Bronchial epithelial cell (primary cell): Measurements from ENCODE around the gene ECE1. TPM values are rescaled to one million over a fixed set of nuclear protein-coding genes. Genes with fewer than 3 reads are reported as not detected.
"Not testable (repeated sequence)": the region's sequence is repeated elsewhere in the genome, so short reads cannot be mapped to it uniquely, and the experiment has no call there.

ENCODE experiments used
- DNase-seq: peaks from one replicate; pipeline ENCODE4 v3.0.0-alpha.2; 2010; ENCODE audit warnings: low read depth
- FAIRE-seq: peaks from 2 replicates; lab custom pipeline; 2011; peaks lifted over from hg19 to GRCh38; lab: Jason Lieb, UNC
- H3K27me3 ChIP-seq: 2 replicates; pipeline ENCODE4 v1.5.1; 2011; ENCODE audit warnings: low read length; ENCODE audit not compliant: control insufficient read depth, insufficient read depth
- H3K36me3 ChIP-seq: 2 replicates; pipeline ENCODE4 v1.5.1; 2011; ENCODE audit warnings: low read length; ENCODE audit not compliant: control insufficient read depth, insufficient read depth
- H3K4me3 ChIP-seq: 2 replicates; pipeline ENCODE4 v1.5.1; 2011; ENCODE audit warnings: mild to moderate bottlenecking, low read depth, low read length, control low read depth
- total RNA-seq: library from RNA; depleted of rRNA; stranded (reverse); fragments of >200 nt; gene quantifications from 2 replicates; pipeline ENCODE4 v1.2.1, GENCODE V29; 2014
- TF ChIP-seq, protein P1 (sequence below): IDR thresholded peaks from 2 replicates; pipeline ENCODE4 v1.5.1; 2011; ENCODE audit warnings: mild to moderate bottlenecking, moderate library complexity, low read length, control low read depth, inconsistent platforms; ENCODE audit not compliant: insufficient read depth, severe bottlenecking

The ECE1 gene
- total RNA-seq, 1 donor from 2014 or later: 44.2 TPM

GRCh38 chr1:21198929-21199328, 91.3 kb downstream of the ECE1 start:
- Histone ChIP-seq H3K27me3 (no peaks in the 10 kb centered on the region), H3K4me3 (no peak overlapping the region), H3K36me3 (no peaks in the 10 kb centered on the region)
- no peak for DNase-seq
- TF ChIP-seq, protein P1, sequence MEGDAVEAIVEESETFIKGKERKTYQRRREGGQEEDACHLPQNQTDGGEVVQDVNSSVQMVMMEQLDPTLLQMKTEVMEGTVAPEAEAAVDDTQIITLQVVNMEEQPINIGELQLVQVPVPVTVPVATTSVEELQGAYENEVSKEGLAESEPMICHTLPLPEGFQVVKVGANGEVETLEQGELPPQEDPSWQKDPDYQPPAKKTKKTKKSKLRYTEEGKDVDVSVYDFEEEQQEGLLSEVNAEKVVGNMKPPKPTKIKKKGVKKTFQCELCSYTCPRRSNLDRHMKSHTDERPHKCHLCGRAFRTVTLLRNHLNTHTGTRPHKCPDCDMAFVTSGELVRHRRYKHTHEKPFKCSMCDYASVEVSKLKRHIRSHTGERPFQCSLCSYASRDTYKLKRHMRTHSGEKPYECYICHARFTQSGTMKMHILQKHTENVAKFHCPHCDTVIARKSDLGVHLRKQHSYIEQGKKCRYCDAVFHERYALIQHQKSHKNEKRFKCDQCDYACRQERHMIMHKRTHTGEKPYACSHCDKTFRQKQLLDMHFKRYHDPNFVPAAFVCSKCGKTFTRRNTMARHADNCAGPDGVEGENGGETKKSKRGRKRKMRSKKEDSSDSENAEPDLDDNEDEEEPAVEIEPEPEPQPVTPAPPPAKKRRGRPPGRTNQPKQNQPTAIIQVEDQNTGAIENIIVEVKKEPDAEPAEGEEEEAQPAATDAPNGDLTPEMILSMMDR: no peak
- FAIRE-seq: no peak

DNA sequence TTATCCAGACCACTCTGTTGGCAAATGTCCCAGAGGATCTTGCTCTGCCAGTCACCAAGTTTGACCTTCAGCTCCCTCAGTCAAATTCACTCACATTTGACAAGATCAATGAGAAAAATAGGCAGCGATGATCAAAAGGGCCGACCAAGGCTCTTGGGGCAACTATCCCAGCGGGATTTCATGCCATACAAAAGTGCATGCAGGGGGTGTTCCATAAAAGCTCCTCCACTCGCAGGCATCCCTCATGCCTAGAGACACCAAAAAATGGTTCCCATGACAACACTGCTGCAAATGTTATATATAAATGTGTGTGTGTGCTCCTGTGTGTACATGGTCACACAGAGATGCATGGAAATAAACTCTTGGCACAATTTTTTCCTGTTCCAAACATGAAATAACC, 97.4 kb downstream of the ECE1 start:
- FAIRE-seq: no peak
- no peak for DNase-seq
- Histone ChIP-seq H3K4me3 (no peak overlapping the region), H3K27me3 (peaks cover 4% of the 10 kb centered on the region), H3K36me3 (no peaks in the 10 kb centered on the region)
- TF ChIP-seq, protein P1: no peak

DNA sequence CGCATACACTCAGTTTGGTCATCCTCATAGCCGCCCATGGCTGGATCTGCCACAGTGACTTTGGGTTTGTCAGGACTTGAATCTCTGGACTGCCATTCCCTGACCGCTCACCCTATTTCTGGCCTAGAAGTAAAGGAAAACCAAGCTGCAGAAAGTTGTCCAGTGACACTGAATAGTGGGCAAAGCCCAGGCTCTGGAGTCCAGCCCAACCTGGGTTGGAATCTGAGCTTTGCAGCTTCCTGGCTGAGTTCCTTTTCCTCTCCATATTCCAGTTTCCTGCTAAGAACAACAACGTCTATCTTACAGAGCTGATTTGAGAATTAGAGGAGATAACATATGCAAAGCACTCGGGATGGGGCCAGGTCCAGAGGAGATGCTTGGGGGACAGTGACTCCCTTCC, 98.0 kb downstream of the ECE1 start:
- H3K36me3 ChIP-seq: no peaks in the 10 kb centered on the region
- no peak overlapping the region for H3K4me3 ChIP-seq
- no peak for DNase-seq
- TF ChIP-seq, protein P1: no peak
- peaks cover 4% of the 10 kb centered on the region for H3K27me3 ChIP-seq
- FAIRE-seq: no peak

- H3K27me3 ChIP-seq, FAIRE-seq, H3K36me3 ChIP-seq, DNase-seq, H3K4me3 ChIP-seq: not testable (repeated sequence)
Measured at GRCh38 chr1:21190771-21191170, 99.5 kb downstream of the ECE1 start.

DNA sequence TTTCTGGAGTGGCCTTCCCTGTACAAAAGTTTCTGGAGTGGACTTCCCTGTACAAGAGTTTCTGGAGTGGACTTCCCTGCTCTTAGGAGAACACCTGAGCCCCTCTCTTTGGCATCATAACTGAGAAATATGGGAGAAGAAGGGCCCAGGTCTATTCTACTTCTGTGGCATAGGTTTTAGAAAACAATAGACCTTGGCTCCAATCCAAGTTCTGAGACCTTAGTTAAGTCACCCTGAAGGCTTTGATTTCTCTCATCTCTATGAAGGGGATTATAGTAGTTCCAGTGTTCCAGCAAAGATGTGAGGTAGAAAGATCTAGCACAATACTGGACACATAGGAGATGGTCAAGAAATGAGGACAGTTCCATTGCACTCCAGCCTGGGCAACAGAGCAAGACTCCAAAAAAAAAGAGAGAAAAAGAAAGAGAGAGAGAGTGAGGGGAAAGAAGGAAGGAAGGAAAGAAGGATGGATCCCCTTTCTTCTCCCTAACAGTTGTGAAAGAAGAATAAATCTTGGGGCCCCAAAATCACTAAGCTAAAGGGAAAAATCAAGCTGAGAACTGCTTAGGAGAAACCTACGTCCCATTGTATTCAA, 100.3 kb downstream of the ECE1 start:
- no peak for DNase-seq
- no peak for FAIRE-seq
- TF ChIP-seq, protein P1: no peak
- Histone ChIP-seq H3K36me3 (no peaks in the 10 kb centered on the region), H3K27me3 (peaks cover 4% of the 10 kb centered on the region), H3K4me3 (no peak overlapping the region)

GRCh38 chr1:21189421-21189820, 100.8 kb downstream of the ECE1 start:
- Histone ChIP-seq H3K36me3 (no peaks in the 10 kb centered on the region), H3K27me3 (peaks cover 4% of the 10 kb centered on the region), H3K4me3 (no peak overlapping the region)
- DNase-seq (no peak), FAIRE-seq (no peak)
- TF ChIP-seq, protein P1: no peak
